GM12891 (cell line): ENCODE data around the gene TACC3.

Source experiments
- DNase-seq: peaks from one replicate; pipeline ENCODE4 v3.0.0; 2011; ENCODE audit warnings: low spot score; ENCODE audit not compliant: insufficient read length
- FAIRE-seq: peaks from 2 replicates; lab custom pipeline; 2011; peaks lifted over from hg19 to GRCh38; lab: Jason Lieb, UNC
- PAX5 ChIP-seq: IDR thresholded peaks from 2 replicates; pipeline ENCODE4 v1.6.1; 2011; ENCODE audit warnings: low read length, moderate library complexity, mild to moderate bottlenecking; ENCODE audit not compliant: insufficient read depth, severe bottlenecking
- POLR2A ChIP-seq: IDR thresholded peaks from 2 replicates; pipeline ENCODE4 v1.6.1; 2011; ENCODE audit warnings: low read depth, low read length, control low read depth
- POLR2AphosphoS5 ChIP-seq: IDR thresholded peaks from 2 replicates; pipeline ENCODE4 v1.6.1; 2011; ENCODE audit warnings: low read depth, low read length, control low read depth
- POU2F2 ChIP-seq: IDR thresholded peaks from 2 replicates; pipeline ENCODE4 v1.6.1; 2011; ENCODE audit warnings: low read depth, mild to moderate bottlenecking, control low read depth, low read length, moderate library complexity
- SPI1 ChIP-seq: IDR thresholded peaks from 2 replicates; pipeline ENCODE4 v1.6.1; 2011; ENCODE audit warnings: low read depth, low read length, control low read depth
- TAF1 ChIP-seq: IDR thresholded peaks from 2 replicates; pipeline ENCODE4 v1.6.1; 2011; ENCODE audit warnings: low read depth, low read length, control low read depth

TACC3 gene

GRCh38 chr4:1745165-1745564 lies 23.8 kb downstream of the TACC3 start:
- no peak for DNase-seq
- TF ChIP-seq POLR2A (no peak), POU2F2 (no peak), SPI1 (no peak), POLR2AphosphoS5 (no peak)
- FAIRE-seq = no peak

GRCh38 chr4:1745697-1746096 lies 24.4 kb downstream of the TACC3 start:
- DNase-seq (no peak), FAIRE-seq (no peak)
- no peak for TF ChIP-seq POLR2A
- TF ChIP-seq POLR2AphosphoS5 = no peak
- TF ChIP-seq POU2F2 = no peak
- TF ChIP-seq TAF1 = no peak
- TF ChIP-seq PAX5 = no peak
- no peak for TF ChIP-seq SPI1

GRCh38 chr4:1746265-1746691 lies 25.0 kb downstream of the TACC3 start:
- FAIRE-seq (peak; percentile 83), DNase-seq (peak; percentile 93)
- TF ChIP-seq TAF1 = no peak
- TF ChIP-seq PAX5 = no peak
- TF ChIP-seq POLR2A = no peak
- TF ChIP-seq SPI1 = no peak
- no peak for TF ChIP-seq POLR2AphosphoS5
- no peak for TF ChIP-seq POU2F2

- DNase-seq (no peak), FAIRE-seq (no peak)
- TF ChIP-seq POLR2AphosphoS5 (no peak), POU2F2 (no peak), SPI1 (no peak), PAX5 (no peak), TAF1 (no peak), POLR2A (no peak)
These were observed 25.7 kb downstream of the TACC3 start for GRCh38 chr4:1746919-1747602.

- FAIRE-seq (no peak), DNase-seq (no peak)
- TF ChIP-seq POU2F2 = no peak
- TF ChIP-seq TAF1 = no peak
- no peak for TF ChIP-seq PAX5
- TF ChIP-seq SPI1 = no peak
- TF ChIP-seq POLR2AphosphoS5 = no peak
- TF ChIP-seq POLR2A = no peak
These were observed 26.3 kb downstream of the TACC3 start for GRCh38 chr4:1747603-1747967.

- TF ChIP-seq PAX5 (no peak), POLR2A (no peak), POLR2AphosphoS5 (no peak), POU2F2 (no peak), SPI1 (no peak), TAF1 (no peak)
- peak; percentile 71 for FAIRE-seq
- peak; percentile 99 for DNase-seq
These were observed 27.2 kb downstream of the TACC3 start for GRCh38 chr4:1748465-1748995.

- DNase-seq (no peak), FAIRE-seq (no peak)
- no peak for TF ChIP-seq POLR2A
- TF ChIP-seq TAF1 = no peak
- TF ChIP-seq POU2F2 = no peak
- TF ChIP-seq POLR2AphosphoS5 = no peak
- no peak for TF ChIP-seq SPI1
- no peak for TF ChIP-seq PAX5
These were observed 28.0 kb downstream of the TACC3 start for GRCh38 chr4:1749370-1749769.

- DNase-seq (no peak), FAIRE-seq (no peak)
- TF ChIP-seq TAF1 = no peak
- no peak for TF ChIP-seq POLR2A
These were observed 28.5 kb downstream of the TACC3 start for GRCh38 chr4:1749826-1750225.

GRCh38 chr4:1750381-1751154 lies 29.2 kb downstream of the TACC3 start:
- no peak for FAIRE-seq
- DNase-seq = no peak
- TF ChIP-seq POLR2AphosphoS5 (no peak), PAX5 (no peak), POLR2A (no peak), POU2F2 (no peak), SPI1 (no peak), TAF1 (no peak)

- FAIRE-seq = no peak
- DNase-seq = no peak
- TF ChIP-seq POLR2AphosphoS5 (no peak), POLR2A (no peak), POU2F2 (no peak), SPI1 (no peak), TAF1 (no peak), PAX5 (no peak)
These were observed 30.0 kb downstream of the TACC3 start for GRCh38 chr4:1751155-1751918.
